GM20431 (cell line): ENCODE measurements around the gene TAMALIN.

Experiments
- in situ Hi-C: fragments of 300-500 bp; cut with MseI, MboI; formaldehyde crosslinking; loops from one replicate; pipeline ENCODE4 v1.15.0; 2020; ENCODE audit warnings: low sequenced_read_pairs; ENCODE audit not compliant: unreplicated experiment

TAMALIN gene

DNA sequence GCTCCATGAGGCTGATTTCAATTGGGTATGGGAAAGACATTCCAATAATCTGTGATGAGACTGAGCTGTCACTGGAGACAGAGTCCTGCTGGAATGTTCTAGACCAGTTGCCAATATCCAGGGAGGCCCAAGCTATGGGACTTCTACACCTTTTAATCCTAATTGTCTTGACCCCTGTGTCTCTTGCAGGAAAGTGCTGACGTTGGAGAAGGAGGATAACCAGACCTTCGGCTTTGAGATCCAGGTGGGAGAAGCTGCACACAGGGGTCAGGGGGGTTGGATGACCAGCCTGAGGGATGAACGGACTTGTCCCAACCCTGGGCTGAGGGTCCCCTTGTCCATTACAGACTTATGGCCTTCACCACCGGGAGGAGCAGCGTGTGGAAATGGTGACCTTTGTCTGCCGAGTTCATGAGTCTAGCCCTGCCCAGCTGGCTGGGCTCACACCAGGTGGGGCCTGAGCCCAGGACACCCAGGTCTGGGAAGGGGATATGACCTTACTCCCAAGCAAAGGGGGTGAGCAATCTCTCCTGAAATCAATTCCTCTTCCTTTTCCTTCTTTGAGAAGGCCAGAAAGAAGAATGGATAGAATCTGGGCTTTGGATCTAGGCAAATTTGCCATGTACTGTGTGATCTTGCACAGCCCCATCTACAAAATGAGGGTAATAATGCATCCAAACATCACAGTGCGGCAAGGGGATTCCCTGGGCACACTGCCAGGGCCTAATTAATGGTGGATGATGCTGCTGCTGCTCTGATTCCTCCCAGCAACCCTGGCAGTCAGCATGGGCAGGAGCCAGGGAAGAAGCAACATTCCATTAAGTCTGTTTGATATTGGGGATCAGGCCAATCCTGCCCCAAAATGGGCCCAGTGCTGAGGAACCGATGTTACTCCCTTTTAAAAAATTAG is 4.2 kb downstream of the TAMALIN start:
- in situ Hi-C loops, result no loop called here

DNA sequence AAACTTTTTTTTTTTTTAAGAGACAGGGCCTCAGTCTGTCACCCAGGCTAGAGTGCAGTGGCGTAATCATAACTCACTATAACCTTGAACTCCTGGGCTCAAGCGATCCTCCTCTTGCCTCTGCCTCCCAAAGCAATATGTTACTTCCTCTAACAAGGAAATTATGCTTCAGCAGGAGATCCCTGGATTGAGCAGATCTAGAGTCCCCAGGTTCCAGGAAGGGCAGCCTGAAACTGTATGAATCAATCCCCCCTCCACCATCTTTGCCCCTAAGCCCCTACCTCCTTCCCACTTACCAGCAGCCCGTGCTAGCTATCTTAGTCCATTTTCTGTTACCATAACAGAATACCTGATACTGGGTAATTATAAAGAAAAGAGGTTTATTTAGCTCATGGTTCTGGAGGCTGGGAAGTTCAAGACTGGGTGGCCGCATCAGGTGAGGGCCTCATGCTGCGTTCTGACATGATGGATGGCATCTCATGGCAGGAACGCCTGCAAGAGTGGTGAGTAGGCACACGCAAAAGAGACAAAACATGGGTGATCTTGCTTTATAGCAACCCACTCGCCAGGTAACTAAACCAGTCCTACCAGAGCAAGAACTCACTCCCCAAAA is 5.0 kb downstream of the TAMALIN start:
- in situ Hi-C loops, result no loop called here

GRCh38 chr12:52013626-52014310 is 7.0 kb downstream of the TAMALIN start:
- in situ Hi-C loops, result no loop called here

- in situ Hi-C loops, result no loop called here
Observed at GRCh38 chr12:52014567-52015530, 8.1 kb downstream of the TAMALIN start.

DNA sequence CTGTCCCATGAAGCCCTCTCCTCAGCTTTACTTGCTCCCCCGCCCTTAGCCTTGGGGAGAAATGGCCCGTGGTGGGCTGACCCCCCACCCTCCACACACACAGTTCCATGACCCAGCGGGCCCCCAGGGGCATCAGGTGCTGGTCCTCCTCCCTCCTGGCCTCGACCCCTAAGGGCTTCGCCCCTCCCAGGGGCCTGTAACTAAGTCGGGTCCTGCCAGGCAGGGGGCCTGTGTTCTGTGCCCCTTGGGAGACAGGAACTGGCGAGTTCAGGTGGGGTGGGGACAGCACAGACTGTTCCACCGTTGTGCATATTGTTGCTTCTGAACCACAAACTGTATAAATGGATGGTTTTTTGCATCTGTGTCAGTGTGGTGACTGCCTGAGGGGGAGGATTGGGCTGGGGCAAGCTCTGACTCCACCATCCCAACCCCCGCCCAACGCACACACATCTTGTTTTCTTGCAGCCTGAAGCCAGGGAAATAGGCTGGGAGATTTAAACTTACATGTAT is 8.8 kb downstream of the TAMALIN start:
- in situ Hi-C loops, result no loop called here

DNA sequence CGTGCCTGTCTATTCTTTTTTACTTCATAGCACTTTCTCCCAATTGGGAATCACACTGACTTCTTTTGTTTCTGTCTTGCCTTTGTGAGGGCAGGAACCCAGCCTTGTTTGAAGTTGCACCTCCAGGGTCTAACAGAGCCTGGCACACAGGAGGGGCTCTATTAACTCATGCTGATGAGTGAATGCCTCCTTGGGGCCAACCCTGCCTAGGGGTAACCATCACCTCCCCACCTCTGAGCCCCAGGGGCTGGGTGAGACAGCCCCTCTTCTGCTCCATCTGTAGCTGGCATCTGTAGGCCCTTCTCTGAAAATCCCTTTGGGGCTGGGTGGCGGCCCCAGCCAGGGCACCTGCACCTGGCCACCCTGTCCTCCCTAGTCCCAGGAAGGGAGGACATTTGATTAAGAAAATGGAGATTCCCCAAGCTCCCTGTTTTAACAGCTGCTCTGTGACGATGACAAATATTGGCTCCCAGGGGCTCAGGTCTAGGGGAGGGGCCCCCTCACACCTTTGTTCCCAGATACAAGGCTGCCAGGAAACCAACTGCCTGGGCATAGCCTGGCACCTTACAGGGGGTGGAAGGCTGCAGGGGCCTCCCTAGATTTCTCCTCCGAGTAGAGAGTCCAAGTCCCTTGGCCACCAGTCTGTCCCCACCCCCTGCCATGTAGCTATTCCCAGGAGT is 11.8 kb downstream of the TAMALIN start:
- in situ Hi-C loops, result no loop called here

DNA sequence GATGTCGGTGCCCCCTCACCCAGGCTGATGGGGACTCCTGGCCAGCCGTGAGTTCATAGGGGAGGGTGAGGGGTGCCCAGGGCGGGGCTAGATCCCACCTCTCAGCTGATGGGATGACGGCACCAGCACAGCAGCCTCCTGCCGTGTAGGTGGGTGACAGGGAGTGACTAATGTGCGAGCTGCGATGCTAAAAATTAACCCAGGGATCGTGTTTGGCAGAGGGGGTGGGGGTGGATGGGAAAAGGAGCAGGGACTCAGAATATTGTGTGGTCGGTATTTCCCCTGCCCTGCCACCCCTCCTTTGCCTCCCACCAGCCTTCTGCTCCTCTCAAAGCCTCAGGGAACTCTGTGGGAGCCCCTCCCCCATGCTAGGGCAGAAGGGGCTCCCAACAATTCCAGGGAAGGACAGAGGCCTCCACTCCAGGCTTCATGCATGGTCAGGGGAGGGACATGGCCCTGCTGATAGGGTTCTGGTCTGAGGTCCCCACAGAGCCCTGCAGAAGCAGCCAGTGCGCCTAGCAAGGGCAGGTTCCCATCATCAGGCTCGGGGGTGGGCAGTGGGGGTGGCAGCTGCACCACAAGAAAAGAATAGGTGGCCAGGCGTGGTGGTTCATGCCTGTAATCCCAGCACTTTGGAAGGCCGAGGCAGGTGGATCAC is 12.5 kb downstream of the TAMALIN start:
- in situ Hi-C loops, result no loop called here

DNA sequence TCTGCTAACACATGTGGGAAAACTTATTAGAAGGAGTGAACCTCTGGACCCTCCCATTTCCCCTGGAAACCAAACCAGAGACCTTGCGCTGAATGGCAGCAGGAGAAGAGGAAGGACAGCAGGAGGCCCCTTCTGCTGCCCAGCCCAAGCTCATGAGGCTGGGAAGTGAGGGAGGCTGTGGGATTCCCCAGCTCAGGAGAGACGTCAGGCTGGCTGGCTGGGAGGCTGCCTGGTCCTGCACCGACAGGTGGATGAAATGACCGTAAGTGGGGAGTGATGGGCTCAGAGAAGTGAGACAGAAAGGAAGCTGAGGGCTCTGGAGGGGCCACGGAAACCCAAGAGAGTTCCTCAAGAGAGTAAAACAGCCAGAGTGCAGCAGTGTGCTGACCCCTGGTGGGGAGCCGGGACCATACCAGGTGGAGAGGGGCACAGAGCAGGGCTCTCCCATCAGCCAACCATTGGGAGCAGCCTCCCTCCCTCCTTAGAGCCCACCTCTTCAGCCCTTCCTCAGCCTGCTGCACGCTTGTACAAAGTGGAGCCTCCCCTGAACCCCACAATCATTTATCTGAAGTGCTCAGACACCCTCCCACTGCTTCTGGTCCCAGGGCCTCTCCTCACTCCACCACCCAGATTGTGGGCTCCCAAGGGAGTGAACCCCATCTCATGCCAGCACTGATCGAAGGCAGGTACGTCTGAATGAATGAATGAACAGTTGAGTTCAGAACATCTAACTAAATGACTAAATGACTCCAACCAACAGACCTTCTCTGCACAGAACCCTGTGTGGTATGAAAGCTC is 14.0 kb downstream of the TAMALIN start:
- in situ Hi-C loops, result no loop called here

DNA sequence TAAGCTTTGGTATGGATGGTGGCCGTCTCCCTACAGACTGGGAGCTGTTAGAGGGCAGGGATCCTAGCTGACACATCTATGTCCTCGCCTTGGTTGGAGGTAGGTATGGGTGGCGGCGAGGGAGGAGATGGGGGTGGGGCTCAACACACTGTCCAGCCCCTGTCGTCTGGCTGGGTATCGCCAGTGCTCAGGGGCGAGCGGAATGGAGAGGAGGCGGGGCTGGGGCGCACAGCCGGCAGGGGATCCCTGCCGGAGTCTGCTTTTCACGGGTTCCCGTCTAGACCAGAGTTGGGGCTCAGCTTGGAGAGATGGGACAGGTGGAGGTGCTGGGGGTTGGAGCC is 16.1 kb downstream of the TAMALIN start:
- in situ Hi-C loops, result no loop called here

DNA sequence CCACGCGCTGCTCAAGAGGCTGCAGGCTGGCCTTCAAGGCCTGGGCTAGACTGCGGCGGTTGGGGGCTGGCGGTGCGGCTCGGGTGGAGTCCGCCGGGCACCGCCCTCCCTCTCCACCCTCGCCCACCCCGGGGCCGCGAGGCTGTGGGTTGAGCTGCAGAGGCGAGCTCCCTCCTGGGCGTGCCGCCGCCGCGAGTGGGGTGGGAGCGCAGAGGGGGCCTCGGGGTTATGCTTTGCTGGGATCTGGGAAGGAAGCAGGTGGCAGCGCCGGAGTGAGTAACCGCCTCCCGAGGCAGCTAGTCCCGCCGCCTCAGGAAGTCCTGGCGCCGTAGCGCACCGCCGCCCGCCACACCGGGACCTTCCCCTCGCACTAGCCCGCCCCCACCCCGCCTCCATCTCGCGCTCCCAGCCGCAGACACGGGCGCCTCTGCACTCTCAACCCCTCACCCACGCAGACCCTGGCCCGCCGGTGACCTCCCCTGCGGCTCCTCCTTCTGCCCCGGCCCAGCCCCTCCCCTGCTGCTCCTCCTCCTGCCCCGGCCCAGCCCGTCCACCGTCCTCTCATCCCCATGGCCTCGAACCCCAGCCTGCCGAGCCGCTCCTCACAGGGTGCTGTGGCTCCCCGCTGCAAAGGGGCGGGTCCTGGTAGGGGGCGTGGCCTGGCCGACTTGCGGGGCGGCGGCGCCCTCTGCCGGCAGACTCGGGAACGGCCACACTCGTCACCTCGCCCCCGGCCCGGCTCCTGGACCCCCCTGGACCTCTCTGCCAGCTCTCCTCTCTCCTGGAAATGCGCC is 16.6 kb downstream of the TAMALIN start:
- in situ Hi-C loops, result no loop called here

DNA sequence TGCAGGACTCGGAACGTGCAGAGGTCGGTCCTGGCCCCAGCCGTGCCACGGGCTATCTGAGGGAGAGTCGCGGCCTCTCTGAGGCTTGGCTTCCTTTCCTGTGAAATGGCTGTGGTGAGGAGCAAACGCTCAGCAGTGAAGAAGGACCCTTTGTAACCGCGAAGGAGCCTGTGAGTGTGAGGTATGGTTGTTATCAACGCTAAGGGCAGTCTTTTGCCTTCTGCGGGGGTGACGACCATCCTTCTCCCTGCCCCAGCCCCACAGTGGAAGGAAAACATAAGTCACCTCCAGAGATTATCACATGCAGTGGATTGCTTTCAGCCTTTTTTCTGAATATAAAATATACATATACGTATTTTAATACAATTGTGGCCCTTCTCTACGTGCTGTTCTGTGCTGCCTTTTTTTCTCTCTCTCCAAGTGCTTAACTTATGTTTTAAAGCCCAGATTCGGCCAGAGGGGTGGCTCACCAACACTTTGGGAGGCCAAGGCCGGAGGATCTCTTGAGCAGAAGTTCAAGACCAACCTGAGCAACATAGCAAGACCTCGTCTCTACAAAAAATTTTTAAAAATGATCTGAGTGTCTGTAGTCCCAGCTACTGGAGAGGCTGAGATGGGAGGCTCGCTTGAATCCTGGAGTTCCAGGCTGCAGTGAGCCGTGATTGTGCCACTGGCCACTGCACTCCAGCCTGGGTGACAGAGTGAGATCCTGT is 17.4 kb downstream of the TAMALIN start:
- in situ Hi-C loops, result no loop called here

DNA sequence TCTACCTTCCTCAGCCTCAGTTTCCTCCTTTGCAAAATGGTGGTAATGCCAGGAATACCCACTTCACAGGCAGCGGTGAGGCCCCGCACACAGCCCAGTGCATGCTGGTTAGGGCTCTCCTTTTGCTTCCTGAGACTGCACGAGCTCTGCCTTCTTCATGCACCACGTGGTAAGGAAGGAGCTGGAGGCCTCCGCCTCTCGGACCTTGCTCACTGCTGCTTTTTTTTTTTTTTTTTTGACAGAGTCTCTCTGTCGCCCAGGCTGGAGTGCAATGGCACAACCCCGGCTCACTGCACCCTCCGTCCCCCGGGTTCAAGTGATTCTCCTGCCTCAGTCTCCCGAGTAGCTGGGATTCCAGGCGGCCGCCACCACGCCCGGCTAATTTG is 18.1 kb downstream of the TAMALIN start:
- in situ Hi-C loops, result no loop called here

GRCh38 chr12:52026263-52026662 is 19.5 kb downstream of the TAMALIN start:
- in situ Hi-C loops, result no loop called here

- in situ Hi-C loops, result no loop called here
Observed at GRCh38 chr12:52027085-52027843, 20.5 kb downstream of the TAMALIN start.

GRCh38 chr12:52029685-52030084 is 22.9 kb downstream of the TAMALIN start:
- in situ Hi-C loops, result loop anchor here (10.0 kb wide), 1 partner anchor 55 kb away; no protein-coding TSS in a partner anchor

DNA sequence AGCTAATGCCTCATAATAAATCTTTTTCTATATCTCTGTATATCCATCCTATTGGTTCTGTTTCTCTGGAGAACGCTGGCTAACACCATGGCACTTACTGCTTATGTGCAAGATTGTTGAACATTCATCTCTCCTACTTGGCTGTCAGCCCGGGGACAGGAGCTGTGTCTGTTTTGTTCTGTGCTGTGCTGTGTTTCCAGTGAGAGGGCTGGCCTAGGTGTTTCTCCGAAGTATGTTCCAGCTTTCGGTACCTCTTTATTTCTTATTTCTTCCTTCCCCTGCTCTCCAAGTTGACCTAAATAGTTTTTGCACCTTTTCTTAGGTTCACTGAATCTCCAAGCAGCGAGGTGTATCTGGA is 25.7 kb downstream of the TAMALIN start:
- in situ Hi-C loops, result loop anchor here (10.0 kb wide), 1 partner anchor 52 kb away; no protein-coding TSS in a partner anchor
